ENCODE measurements around the gene FLII. TPM values are rescaled to one million over a fixed set of nuclear protein-coding genes. Genes with fewer than 3 reads are reported as not detected.

The FLII gene
- total RNA-seq, 1 donor from 2014 or later = 183 TPM

DNA sequence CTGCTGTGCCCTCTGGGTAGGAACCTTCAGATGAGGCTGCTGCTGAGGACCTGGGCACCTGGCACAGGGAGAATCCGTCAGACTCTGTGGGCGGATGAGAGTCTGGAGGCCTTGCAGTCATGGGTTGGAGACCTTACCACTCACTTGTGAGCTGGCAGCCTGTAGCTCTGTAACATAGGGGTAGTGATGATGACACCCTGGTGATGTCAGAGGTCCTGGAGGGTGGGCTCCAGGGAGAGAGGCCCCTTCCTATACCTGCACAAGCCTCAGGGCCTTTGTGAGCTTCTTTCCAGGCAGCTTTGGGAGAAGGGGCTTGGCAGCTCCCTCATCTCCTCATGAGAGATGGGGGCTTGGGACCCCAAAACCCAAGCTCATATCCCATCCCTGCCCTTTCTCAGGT lies 3.6 kb upstream of the FLII start:
- H3K4me1 Mint-ChIP-seq = peaks cover 17% of the 10 kb centered on the region
- no peak for DNase-seq (ENCODE audit: low read depth, low spot score)
- H3K27ac Mint-ChIP-seq (ENCODE audit: unreplicated experiment) = no peak overlapping the region
- peak overlapping the region; percentile 88 for H3K4me3 Mint-ChIP-seq
- H3K27me3 Mint-ChIP-seq (ENCODE audit: low read depth) = no peaks in the 10 kb centered on the region
- TF ChIP-seq, protein P1, sequence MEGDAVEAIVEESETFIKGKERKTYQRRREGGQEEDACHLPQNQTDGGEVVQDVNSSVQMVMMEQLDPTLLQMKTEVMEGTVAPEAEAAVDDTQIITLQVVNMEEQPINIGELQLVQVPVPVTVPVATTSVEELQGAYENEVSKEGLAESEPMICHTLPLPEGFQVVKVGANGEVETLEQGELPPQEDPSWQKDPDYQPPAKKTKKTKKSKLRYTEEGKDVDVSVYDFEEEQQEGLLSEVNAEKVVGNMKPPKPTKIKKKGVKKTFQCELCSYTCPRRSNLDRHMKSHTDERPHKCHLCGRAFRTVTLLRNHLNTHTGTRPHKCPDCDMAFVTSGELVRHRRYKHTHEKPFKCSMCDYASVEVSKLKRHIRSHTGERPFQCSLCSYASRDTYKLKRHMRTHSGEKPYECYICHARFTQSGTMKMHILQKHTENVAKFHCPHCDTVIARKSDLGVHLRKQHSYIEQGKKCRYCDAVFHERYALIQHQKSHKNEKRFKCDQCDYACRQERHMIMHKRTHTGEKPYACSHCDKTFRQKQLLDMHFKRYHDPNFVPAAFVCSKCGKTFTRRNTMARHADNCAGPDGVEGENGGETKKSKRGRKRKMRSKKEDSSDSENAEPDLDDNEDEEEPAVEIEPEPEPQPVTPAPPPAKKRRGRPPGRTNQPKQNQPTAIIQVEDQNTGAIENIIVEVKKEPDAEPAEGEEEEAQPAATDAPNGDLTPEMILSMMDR (conservative IDR thresholded peaks at IDR 0.05) = no peak
- no peaks in the 10 kb centered on the region for H3K36me3 Mint-ChIP-seq (ENCODE audit: low read depth)
- no peaks in the 10 kb centered on the region for H3K9me3 Mint-ChIP-seq

DNA sequence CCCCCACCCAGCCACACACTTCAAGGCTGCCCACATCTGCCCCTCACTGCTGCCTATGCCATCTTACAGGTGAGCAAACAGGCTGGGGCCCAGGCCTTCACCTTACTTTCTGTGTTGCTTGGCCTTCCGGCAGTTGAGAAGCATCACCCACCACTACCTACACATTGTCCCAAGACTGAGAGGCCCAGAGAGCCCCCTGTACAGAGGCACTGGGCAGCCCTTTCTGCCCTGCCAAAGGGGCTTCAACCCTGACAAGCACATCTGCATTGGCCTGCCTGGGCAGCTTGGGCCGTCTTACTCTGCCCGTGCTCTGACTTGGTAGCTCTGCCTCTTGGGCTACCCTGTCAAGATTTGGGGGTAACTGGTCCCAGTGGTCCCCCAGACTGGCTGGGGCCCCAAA lies 3.1 kb upstream of the FLII start:
- no peaks in the 10 kb centered on the region for H3K27me3 Mint-ChIP-seq (ENCODE audit: low read depth)
- H3K27ac Mint-ChIP-seq (ENCODE audit: unreplicated experiment) = no peak overlapping the region
- TF ChIP-seq, protein P1 (conservative IDR thresholded peaks at IDR 0.05) = no peak
- peak overlapping the region; percentile 88 for H3K4me3 Mint-ChIP-seq
- peaks cover 19% of the 10 kb centered on the region for H3K4me1 Mint-ChIP-seq
- no peaks in the 10 kb centered on the region for H3K36me3 Mint-ChIP-seq (ENCODE audit: low read depth)
- no peaks in the 10 kb centered on the region for H3K9me3 Mint-ChIP-seq
- no peak for DNase-seq (ENCODE audit: low read depth, low spot score)

DNA sequence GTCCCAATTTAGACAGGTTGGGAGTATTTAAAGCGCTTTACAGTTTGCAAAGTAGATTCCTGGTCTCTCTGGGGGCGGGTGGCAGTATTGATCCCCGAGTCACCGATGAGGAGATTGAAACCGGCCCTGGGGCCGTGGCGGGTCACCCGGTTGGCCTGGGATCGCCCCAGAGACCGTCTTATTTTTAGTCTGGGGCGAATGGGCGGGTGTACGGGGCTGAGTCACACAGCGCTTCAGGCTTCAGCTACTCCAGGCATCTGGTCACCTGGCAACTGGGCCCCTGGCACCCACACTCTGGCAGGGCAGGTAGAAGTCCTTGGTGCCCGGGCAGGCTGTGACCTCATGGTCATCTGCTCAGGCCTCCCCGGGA lies 2.6 kb upstream of the FLII start:
- Mint-ChIP-seq H3K9me3 (no peaks in the 10 kb centered on the region), H3K36me3 (ENCODE audit: low read depth) (no peaks in the 10 kb centered on the region), H3K4me3 (peak overlapping the region; percentile 88), H3K27ac (ENCODE audit: unreplicated experiment) (no peak overlapping the region), H3K27me3 (ENCODE audit: low read depth) (no peaks in the 10 kb centered on the region), H3K4me1 (peaks cover 16% of the 10 kb centered on the region)
- DNase-seq (ENCODE audit: low read depth, low spot score) = no peak
- TF ChIP-seq, protein P1 (conservative IDR thresholded peaks at IDR 0.05) = no peak

DNA sequence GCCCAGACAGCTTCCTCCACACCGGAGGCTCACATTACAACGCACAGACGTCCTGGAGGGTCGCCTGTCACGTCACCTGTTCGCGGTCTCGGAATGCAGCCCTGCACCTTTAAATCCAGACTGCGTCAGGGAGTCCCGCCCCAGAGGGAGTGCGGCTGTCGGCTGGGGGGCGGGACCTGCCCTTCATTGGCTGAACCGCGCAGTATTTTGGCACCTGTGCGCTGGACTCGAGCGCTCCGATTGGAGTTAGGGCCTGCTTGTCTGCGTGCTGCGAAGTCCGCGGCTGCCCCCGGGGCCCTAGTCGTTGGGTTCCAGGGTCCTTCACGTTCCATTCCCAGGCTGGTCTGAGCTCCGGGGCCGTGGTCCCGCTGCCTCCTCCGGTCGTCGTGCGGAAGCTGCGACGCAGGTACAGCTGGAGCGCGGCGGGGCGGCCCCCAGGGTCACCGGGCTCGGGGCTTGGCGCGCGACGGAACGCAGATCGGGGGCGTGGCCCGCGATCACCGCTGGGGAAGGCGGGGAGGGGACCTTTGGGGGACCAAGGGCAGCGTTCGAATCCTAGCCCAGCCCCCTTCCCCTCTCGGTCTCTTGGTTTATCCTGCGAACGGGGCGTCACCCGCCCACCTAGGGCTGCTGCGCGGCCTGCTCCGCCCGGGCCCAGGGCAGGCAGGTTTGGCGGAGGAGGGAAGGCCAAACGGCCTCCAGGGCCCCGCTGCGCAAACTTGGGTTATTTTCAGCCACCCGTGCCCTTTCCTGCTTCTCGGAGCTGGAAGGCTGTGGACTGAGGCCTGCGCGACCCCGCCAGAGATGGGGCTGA lies 2.0 kb upstream of the FLII start, which contains the start of gene MIEF2:
Gene MIEF2 (plus strand): TSS at position 331 of the 814 bp plus-strand sequence. CDS start 2,059 bp downstream, outside the sequence.
- Mint-ChIP-seq H3K27me3 (ENCODE audit: low read depth) (no peaks in the 10 kb centered on the region), H3K9me3 (no peaks in the 10 kb centered on the region), H3K4me3 (peak within 1 kb of the TSS; percentile 88), H3K4me1 (peaks cover 16% of the 10 kb centered on the region), H3K36me3 (ENCODE audit: low read depth) (no peaks in the 10 kb centered on the region), H3K27ac (ENCODE audit: unreplicated experiment) (no peak within 1 kb of the TSS)
- TF ChIP-seq, protein P1 (conservative IDR thresholded peaks at IDR 0.05) = no peak
- peak; percentile 83 for DNase-seq (ENCODE audit: low read depth, low spot score)

DNA sequence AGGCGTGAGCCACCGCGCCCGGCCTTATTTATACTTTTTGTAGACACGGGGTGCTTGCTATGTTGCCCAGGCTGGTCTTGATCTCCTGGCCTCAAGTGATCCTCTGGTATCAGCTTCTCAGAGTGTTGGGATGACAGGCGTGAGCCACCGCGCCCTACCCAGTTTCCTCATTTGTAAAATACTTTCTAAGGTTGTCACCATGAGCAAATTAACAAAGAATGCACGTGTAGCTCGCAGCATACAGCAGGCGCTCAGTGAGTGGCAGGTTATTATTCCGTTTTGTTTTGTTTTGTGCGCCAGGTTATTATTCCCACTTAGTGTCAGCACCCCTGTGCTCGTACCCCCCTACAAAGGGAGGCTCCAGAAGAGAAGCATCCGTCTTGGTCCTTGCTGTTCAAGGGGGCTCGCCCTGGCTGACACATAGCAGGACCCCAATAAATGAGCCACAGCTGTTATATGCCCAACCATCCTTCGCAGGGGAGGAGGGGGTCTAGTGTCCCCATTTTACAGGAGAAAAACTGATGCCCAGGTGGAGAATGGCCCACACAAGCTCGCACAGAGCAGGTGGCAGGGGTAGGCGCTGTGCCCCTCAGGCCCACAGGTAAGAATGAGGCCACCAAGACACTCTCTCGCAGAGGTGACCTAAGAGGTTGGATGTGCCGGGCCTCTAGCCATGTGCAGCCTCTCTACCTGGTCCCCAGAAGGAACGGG lies 1.2 kb upstream of the FLII start:
- H3K9me3 Mint-ChIP-seq = no peaks in the 10 kb centered on the region
- H3K36me3 Mint-ChIP-seq (ENCODE audit: low read depth) = no peaks in the 10 kb centered on the region
- H3K27ac Mint-ChIP-seq (ENCODE audit: unreplicated experiment) = no peak overlapping the region
- peak overlapping the region; percentile 88 for H3K4me3 Mint-ChIP-seq
- H3K4me1 Mint-ChIP-seq = peaks cover 16% of the 10 kb centered on the region
- no peaks in the 10 kb centered on the region for H3K27me3 Mint-ChIP-seq (ENCODE audit: low read depth)
- TF ChIP-seq, protein P1 (conservative IDR thresholded peaks at IDR 0.05) = no peak
- no peak for DNase-seq (ENCODE audit: low read depth, low spot score)
